Iris pigment epithelial cell (primary cell): ENCODE results near the gene HDC.

ENCODE experiments used
- DNase-seq: peaks from one replicate; pipeline ENCODE4 v3.0.0-alpha.2; 2011; ENCODE audit warnings: low read depth

The HDC gene

DNA sequence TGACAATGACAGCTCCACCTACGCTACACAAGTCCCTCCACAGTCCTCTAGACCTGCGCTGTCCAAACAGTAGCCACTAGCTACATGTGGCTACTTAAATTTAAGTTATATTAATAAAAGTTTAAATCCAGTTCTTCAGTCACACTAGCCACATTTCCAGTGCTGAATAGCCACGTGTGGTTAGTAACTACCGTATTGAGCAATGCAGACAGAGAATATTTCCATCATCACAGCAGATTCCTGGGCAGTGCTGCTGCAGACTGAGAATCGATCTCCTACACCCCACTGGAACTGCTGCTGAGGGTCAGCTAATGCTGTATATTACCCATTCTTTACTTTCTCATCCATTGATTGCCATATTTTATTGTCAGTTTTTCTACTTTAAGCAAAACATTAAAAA is 40.9 kb downstream of the HDC start:
- DNase-seq: peak; percentile 67

DNA sequence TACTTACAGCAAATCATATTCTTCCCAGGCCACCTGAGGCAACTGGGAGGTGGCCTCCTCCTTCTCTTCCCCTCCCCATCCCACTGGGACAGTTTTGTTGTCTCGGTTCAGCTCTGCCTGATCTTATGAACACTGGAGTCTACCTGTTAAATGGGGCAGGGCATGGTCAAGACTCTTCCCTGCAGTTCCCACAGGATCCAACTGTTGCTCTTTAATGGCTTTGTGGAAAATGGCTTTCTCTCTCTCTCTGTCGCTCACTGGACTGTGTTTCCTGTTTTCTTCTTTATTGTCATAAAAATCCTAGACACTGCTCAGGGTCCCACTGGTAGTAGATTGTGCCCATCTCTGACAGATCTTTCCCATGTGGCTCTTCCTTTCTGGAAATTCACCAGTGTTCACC is 43.3 kb downstream of the HDC start:
- no peak for DNase-seq

DNA sequence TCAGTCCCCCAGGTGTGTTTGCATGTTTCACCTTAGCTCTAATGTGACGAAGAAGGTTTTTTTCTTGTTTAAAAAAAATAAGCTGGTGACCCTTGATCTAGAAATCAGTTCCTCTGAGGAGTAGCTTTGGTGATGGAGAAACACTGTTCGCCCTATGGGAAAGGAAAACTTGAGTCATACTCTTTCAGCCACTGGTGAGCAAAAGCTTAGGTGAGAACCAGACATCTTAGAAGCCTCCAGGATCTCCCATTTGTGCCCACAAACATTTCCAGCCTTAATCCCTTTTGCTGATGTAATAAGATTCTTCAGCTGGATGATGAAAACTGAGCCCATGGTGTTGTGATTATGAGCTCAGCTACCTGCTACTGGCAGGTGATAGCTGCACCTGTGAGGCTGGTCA is 45.7 kb downstream of the HDC start:
- peak; percentile 83 for DNase-seq

DNA sequence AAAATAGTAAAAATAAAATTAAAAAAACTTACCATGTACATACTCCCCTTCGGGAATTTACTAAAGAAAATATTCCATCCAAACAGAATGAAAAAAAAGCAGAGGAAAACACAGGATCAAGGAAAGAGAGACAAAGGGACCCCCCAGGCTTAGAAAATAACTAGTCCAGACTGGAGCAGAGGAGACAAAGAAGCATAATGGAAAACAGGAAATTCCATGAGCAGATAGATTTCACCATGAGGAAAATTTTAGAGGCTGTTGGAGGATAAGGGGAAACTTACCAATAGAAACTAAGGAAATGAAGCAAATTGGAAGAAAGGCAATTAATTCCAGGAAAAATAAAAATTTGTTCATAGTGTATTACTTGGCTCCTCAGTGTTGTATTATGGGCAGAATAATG is 46.8 kb downstream of the HDC start:
- DNase-seq: no peak

DNA sequence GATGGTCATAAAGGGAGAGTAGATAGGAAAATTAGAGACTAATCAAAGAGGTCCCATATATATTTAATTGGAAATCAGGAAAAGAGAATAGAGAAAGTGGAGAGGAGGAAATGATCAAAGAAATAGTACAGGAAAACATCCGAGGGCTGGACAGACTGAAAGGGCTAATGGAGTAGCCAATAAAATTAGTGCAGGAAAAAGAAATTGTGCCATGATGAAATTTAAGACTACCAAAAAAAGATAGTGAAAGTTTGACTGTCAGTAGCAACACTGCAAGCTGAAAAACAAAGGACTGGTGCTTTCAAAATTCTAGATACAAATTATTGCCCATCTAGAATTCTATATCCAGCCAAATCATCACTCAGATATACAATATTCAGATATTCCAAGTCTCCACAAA is 47.2 kb downstream of the HDC start:
- DNase-seq: no peak

DNA sequence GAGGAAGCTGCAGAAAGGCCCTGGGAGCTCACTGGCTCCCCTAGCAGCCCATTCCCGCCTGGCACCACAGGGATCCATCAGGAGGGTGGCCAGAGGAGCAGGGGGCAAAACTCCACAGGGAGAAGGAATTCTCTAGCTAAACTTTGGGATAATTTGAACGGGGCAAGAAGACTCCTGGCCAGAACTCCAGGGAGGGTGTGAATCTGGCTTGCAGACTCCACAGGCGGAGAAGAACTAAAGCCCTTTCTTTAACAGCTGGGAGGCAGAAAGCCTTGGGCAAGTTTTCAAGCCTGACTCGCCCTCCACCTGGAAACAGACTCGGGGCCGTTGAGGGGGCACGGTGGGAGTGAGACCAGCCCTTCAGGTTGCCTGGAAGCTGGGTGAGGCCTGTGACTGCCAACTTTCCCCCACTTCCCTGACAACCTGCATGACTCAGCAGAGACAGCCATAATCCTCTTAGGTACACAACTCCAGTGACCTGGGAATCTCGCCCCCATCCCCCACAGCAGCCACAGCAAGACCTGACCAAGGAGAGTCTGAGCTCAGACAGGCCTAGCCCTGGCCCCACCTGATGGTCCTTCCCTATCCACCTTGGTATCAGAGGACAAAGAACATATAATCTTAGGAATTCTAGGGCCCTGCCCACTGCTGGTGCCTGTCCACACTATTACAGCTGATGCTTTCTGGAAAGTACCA is 54.9 kb downstream of the HDC start:
- DNase-seq: no peak

DNA sequence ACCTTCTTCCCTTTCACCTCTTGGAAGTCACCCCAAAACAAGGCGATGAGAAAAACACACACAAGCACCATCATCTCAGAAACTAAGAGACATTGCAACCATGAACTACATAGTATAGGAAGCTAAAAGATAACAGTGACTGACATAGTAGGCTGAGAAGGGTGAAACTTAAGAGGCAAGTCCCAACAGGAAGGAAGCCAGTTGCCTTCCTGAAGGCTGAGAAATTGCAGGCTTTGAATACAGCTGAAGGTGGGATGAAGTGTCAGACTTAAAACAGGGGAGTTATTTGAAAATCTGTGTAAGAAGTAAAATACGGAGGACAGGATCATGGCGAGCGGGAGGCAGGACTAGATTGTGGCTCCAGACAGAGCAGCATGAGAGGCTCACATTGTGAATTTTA is 55.7 kb downstream of the HDC start:
- no peak for DNase-seq

DNA sequence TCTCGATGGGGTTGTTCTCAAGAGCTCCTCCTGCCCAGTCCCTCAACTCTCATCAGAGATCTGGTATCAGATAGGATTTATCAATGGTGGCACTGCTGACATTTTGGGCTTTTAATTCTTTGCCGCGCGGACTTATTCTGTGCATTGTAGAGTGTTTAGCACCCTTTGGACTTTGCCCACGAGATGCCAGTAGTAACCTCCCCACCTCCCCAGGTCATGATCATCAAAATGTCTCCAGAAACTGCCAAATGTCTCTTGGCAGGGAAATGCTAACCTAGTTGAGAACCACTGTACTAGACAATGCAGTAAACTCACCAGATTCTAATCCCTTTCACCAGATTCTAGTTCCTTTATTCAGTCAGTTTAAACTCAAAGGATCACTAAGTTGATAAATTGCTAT is 59.5 kb downstream of the HDC start:
- DNase-seq: no peak

DNA sequence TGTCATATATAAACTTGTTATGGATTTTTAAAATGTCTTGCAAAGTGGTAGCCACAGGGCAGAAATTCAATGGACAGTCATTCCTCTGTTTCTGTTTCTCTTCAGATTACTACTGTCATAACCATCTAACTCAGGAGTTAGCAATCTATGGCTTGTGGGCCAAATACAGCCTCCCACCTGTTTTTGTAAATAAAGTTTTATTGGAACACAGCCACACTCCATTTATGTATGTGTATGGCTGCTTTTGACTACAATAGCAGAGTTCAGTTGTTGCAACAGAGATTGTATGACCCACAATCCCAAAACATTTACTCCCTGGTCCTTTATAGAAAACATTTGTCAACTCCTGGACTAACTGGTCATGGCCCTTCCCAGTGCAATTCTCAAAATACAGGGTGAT is 63.5 kb downstream of the HDC start:
- no peak for DNase-seq

DNA sequence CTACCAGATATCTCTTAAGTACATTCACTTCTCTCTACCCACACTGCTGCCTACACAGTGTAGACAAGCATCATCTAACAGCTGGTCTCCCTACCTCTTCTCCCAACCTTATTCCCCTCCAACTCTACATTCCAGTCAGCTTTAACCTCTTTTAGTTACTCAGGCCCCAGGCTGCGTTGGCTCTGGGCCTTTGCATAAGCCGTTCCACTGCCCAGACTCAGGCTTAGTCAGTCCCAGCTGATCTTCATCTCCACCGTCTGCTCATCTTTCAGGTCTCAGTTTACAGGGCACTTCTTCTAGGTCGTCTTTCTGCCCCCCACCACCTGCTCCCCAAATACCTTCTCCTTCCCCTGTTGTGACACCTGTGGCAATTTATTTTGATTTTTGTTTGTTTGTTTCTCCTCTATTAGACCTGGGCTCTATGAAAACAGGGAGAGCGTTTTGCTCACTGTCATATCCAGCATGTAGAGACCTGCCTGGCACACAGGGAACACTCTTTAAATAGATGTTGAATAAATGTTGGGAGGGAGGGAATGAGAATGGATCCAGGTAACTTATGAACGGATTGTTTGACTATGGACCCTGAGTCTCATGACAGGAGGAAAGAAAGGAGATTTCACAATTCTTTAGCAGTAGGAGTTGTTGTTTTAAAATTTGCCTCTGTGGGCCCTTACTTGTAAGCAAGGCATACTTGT is 72.5 kb downstream of the HDC start:
- DNase-seq: no peak

DNA sequence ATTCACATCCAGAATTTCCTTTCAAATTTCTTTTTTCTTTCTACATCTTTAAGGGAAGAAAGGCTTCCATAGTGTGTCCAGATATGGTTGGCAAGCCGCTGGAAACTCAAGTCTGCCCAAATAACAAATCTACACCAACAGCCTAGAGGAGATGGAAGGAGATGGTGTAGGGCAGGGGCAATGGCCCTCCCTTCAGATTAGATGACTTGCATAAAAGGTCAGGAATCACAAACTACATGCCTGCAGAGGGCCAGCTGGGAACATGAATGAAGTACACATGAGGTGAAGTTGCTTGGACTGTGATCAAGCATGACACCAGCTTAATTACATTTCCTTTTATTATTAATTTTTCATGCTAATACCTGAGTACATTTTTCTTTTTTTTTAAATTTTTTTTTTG is 73.4 kb downstream of the HDC start:
- DNase-seq: no peak
